Measurements from ENCODE around the gene BUD23. TPM values are rescaled to one million over a fixed set of nuclear protein-coding genes. Genes with fewer than 3 reads are reported as not detected.

BUD23 gene
- total and polyA plus RNA-seq, 2 experiments from 2014 or later = 62.1 to 117 TPM

GRCh38 chr7:73663033-73663432 is 20.4 kb upstream of the BUD23 start (continued):
- TF ChIP-seq ZNF462 (CRISPR knock-in tag; IDR thresholded peaks at IDR 0.05) = no peak
- TF ChIP-seq JUNB (IDR thresholded peaks at IDR 0.05; ENCODE audit: unreplicated experiment) = no peak
- TF ChIP-seq EZH2phosphoT487 (IDR thresholded peaks at IDR 0.05; ENCODE audit: unreplicated experiment) = no peak
- no peak for TF ChIP-seq ZNF331 (CRISPR knock-in tag; IDR thresholded peaks at IDR 0.05; ENCODE audit: low read depth)
- no peak for TF ChIP-seq REST (IDR thresholded peaks at IDR 0.05; ENCODE audit: unreplicated experiment)
- TF ChIP-seq CREB1 (CRISPR knock-in tag; IDR thresholded peaks at IDR 0.05; ENCODE audit: low read depth) = no peak
- TF ChIP-seq ZNF114 (CRISPR knock-in tag; IDR thresholded peaks at IDR 0.05) = no peak
- TF ChIP-seq POLR2AphosphoS5 (IDR thresholded peaks at IDR 0.05; ENCODE audit: low read depth) = no peak
- TF ChIP-seq, protein P1, sequence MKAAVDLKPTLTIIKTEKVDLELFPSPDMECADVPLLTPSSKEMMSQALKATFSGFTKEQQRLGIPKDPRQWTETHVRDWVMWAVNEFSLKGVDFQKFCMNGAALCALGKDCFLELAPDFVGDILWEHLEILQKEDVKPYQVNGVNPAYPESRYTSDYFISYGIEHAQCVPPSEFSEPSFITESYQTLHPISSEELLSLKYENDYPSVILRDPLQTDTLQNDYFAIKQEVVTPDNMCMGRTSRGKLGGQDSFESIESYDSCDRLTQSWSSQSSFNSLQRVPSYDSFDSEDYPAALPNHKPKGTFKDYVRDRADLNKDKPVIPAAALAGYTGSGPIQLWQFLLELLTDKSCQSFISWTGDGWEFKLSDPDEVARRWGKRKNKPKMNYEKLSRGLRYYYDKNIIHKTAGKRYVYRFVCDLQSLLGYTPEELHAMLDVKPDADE (IDR thresholded peaks at IDR 0.05) = no peak

Data from GM23338 (cell line).